Vagina (tissue), 2 donors: ENCODE data around the gene CBFA2T3.

Experiments
- POLR2AphosphoS5 ChIP-seq, 2 donors: sonication (generic); formaldehyde crosslinking; IDR thresholded peaks; one replicate each; pipeline ENCODE4 v1.9.0; 2017; ENCODE audit warnings: antibody characterized with exemption in 2 of 2, mild to moderate bottlenecking in 2 of 2, low read depth in 1 of 2; ENCODE audit not compliant: insufficient read depth in 1 of 2
- TF ChIP-seq, protein P1 (sequence below), 3 experiments: fragments of 450-650 bp in 2 of 3; fragments of 200-600 bp in 1 of 3; sonication (generic) in 1 of 3; IDR thresholded peaks; one replicate each; pipeline ENCODE4 v1.5.1; 2017 to 2019; ENCODE audit warnings: antibody characterized with exemption in 3 of 3, mild to moderate bottlenecking in 2 of 3, moderate library complexity in 2 of 3

DNA sequence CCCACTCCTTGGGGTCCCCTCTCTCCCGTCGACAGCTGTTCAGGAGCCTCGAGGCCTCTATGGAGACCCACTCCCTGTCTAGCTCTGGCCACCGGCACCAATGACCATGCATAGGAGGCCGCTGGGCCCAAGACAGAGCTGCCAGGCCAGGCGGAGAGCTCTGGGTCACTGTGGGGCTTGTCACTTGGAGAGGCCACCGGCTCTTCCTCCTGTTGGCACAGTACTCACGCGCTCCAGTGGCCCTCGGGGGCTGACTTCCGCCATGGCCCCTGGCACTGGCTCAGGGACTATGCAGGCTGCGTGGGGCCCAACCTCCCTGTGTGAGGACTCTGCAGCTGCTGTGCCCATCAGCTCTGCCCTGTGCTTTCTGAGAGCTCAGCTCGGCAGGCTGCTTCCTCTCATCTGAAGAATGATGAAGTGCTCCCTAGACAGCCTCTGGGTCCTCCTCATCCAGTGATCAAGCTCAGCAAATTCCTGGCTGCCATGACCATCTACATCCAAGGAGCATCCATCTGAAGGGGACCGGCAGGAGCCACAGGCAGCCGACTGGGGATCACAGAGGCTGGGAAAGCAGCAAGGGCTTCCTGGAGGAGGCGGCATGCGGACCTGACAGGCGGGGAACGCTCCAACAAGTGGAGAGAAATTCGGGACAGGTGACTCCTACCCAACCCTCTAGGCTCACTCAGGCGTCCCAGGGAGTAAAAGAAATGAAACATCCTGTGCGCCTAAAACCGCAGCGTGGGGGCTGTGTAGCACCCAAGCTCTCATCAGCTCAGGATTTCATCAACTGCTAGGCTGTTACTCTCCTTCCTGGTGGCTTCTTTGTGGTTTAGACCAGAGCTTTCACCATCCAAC, 137.0 kb downstream of the CBFA2T3 start:
- TF ChIP-seq, protein P1, sequence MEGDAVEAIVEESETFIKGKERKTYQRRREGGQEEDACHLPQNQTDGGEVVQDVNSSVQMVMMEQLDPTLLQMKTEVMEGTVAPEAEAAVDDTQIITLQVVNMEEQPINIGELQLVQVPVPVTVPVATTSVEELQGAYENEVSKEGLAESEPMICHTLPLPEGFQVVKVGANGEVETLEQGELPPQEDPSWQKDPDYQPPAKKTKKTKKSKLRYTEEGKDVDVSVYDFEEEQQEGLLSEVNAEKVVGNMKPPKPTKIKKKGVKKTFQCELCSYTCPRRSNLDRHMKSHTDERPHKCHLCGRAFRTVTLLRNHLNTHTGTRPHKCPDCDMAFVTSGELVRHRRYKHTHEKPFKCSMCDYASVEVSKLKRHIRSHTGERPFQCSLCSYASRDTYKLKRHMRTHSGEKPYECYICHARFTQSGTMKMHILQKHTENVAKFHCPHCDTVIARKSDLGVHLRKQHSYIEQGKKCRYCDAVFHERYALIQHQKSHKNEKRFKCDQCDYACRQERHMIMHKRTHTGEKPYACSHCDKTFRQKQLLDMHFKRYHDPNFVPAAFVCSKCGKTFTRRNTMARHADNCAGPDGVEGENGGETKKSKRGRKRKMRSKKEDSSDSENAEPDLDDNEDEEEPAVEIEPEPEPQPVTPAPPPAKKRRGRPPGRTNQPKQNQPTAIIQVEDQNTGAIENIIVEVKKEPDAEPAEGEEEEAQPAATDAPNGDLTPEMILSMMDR (IDR thresholded peaks at IDR 0.05): no peak
- TF ChIP-seq POLR2AphosphoS5 (IDR thresholded peaks at IDR 0.05; ENCODE audit: insufficient read depth in 1 of 2, low read depth in 1 of 2): no peak
